Prostate gland (tissue), 2 donors: ENCODE results near the gene SH2D1A. TPM values are rescaled to one million over a fixed set of nuclear protein-coding genes. Genes with fewer than 3 reads are reported as not detected.

Experiments used
- DNase-seq: peaks from one replicate; pipeline ENCODE4 v3.0.0-alpha.2; 2019; ENCODE audit warnings: low spot score
- H3K27ac ChIP-seq, 2 donors: fragments of 200-600 bp; sonication (generic); 2 replicates each; pipeline ENCODE4 v1.5.1; 2017 to 2019
- H3K27me3 ChIP-seq: fragments of 200-600 bp; sonication (generic); replicated peaks from 2 replicates; pipeline ENCODE4 v1.5.1; 2019; ENCODE audit not compliant: insufficient read depth
- H3K36me3 ChIP-seq, 2 donors: fragments of 200-600 bp; sonication (generic); 1 replicate in 1 of 2; 2 replicates in 1 of 2; pipeline versions ENCODE4 v1.5.1 to v1.8.1; 2017 to 2019
- H3K4me1 ChIP-seq: fragments of 200-600 bp; sonication (generic); replicated peaks from 2 replicates; pipeline ENCODE4 v1.5.1; 2019
- H3K4me3 ChIP-seq, 2 donors: fragments of 200-600 bp; sonication (generic); 2 replicates each; pipeline ENCODE4 v1.5.1; 2017 to 2019
- H3K9me3 ChIP-seq: fragments of 200-600 bp; sonication (generic); 2 replicates; pipeline ENCODE4 v1.5.1; 2017
- POLR2A ChIP-seq: fragments of 450-650 bp; IDR thresholded peaks from one replicate; pipeline ENCODE4 v1.6.1; 2016; ENCODE audit warnings: antibody characterized with exemption, mild to moderate bottlenecking
- POLR2AphosphoS5 ChIP-seq: sonication (generic); formaldehyde crosslinking; IDR thresholded peaks from one replicate; pipeline ENCODE4 v1.6.1; 2017; ENCODE audit warnings: antibody characterized with exemption
- WGBS: methylation state at CpG from one replicate; pipeline ENCODE4 v1.1.5; 2018; 5-methylcytosine and 5-hydroxymethylcytosine counted together
- intact Hi-C: fragments of 100-400 bp; cut with DNase I; formaldehyde crosslinking; loops from one replicate; pipeline ENCODE4 v1.14.2; 2022
- total RNA-seq, 2 donors: library from RNA; depleted of rRNA; stranded (reverse); fragments of >200 nt; gene quantifications; one replicate each; pipeline ENCODE4 v1.1.0, GENCODE V29; 2016
- TF ChIP-seq, protein P1 (sequence below), 4 experiments: fragments of 200-600 bp in 2 of 4; fragments of 450-650 bp in 2 of 4; sonication (generic) in 2 of 4; IDR thresholded peaks; 1 replicate in 3 of 4; 2 replicates in 1 of 4; pipeline ENCODE4 v1.5.1; 2016 to 2019; ENCODE audit warnings: antibody characterized with exemption in 4 of 4, mild to moderate bottlenecking in 2 of 4, moderate library complexity in 2 of 4

Gene SH2D1A
- total RNA-seq, 2 donors from 2014 or later: 0.09 TPM; not detected in 1

DNA sequence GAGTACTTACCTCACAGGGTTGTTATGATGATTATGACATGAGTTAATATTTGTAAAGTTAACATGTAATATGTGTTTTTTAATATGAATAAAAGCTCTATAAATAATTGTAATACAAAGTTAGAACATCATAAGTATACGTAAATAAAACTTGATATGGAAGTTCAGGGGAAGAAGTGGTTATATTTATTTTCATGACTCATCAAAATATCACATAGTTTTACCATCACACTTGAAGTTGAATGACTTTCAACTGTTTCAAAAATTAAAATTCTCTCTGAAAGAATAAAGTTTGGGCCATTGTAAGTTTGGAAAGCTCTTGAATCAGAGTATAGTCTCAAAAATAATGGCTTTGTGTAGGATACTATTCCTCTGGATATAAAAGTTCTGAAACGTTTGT, 8.3 kb downstream of the SH2D1A start:
- TF ChIP-seq POLR2AphosphoS5 (no peak), POLR2A (no peak)
- TF ChIP-seq, protein P1, sequence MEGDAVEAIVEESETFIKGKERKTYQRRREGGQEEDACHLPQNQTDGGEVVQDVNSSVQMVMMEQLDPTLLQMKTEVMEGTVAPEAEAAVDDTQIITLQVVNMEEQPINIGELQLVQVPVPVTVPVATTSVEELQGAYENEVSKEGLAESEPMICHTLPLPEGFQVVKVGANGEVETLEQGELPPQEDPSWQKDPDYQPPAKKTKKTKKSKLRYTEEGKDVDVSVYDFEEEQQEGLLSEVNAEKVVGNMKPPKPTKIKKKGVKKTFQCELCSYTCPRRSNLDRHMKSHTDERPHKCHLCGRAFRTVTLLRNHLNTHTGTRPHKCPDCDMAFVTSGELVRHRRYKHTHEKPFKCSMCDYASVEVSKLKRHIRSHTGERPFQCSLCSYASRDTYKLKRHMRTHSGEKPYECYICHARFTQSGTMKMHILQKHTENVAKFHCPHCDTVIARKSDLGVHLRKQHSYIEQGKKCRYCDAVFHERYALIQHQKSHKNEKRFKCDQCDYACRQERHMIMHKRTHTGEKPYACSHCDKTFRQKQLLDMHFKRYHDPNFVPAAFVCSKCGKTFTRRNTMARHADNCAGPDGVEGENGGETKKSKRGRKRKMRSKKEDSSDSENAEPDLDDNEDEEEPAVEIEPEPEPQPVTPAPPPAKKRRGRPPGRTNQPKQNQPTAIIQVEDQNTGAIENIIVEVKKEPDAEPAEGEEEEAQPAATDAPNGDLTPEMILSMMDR (IDR thresholded peaks at IDR 0.05): no peak
- intact Hi-C loops: no loop called here
- Histone ChIP-seq H3K27ac (no peak overlapping the region), H3K36me3 (no peaks in the 10 kb centered on the region), H3K4me1 (no peaks in the 10 kb centered on the region), H3K9me3 (no peaks in the 10 kb centered on the region), H3K4me3 (no peak overlapping the region), H3K27me3 (no peaks in the 10 kb centered on the region)
- WGBS: 69% methylated on average over 2 of the region's 2 CpGs
- no peak for DNase-seq

DNA sequence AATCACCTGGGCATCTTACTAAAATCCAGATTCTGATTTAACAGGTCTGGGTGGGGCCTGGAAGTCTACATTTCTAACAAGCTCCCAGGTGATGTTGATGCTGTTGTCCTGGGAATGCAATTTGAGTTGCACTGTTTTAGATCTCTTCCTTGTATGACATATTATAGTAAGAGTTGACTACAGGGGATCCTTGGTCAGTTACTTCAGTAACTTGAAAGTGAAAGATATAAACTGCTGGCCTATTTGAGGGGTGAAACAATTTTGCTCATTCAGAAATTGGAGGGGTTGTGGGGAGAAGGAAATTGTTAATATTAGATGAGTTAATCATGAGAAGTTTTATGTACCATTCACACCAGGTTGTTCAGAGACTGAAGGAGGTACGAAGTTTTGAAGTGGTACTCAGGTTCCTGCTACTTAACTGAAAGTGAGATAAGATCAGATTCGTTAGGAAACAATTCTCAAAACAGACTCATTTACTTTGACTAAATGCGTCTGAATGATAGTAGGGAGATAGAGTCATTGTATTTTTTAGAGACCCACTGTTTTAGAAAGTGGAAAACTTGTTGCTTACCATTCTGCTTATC, 12.5 kb downstream of the SH2D1A start:
- H3K4me3 ChIP-seq: no peak overlapping the region
- no peaks in the 10 kb centered on the region for H3K36me3 ChIP-seq
- no peaks in the 10 kb centered on the region for H3K27me3 ChIP-seq
- WGBS: 74% methylated on average over 3 of the region's 3 CpGs
- no peak overlapping the region for H3K27ac ChIP-seq
- H3K9me3 ChIP-seq: no peaks in the 10 kb centered on the region
- intact Hi-C loops: no loop called here
- no peaks in the 10 kb centered on the region for H3K4me1 ChIP-seq
- DNase-seq: no peak
- TF ChIP-seq, protein P1 (IDR thresholded peaks at IDR 0.05): no peak
- TF ChIP-seq POLR2AphosphoS5: no peak
- TF ChIP-seq POLR2A: no peak

DNA sequence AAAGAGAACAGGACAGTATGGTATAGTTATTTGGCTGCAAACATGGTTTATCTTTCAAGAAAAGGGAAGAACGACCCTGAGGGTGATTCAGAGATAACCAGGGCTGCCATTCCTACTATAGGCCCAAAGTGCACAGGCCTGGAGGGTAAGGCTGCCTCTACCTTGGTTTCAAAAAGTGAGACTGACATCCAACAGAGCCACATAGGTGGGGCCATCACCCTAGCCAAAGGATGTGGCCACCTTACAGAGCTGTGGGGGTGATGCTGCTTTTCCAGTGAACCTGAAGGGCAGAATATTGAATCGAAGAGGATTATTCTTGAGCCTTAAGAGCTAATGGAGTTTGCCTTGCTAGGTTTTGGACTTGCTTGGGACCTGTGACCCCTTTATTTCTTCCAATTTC, 15.7 kb downstream of the SH2D1A start:
- Histone ChIP-seq H3K36me3 (no peaks in the 10 kb centered on the region), H3K9me3 (no peaks in the 10 kb centered on the region), H3K27me3 (no peaks in the 10 kb centered on the region), H3K27ac (no peak overlapping the region), H3K4me1 (no peaks in the 10 kb centered on the region), H3K4me3 (no peak overlapping the region)
- no peak for TF ChIP-seq POLR2AphosphoS5
- TF ChIP-seq POLR2A: no peak
- TF ChIP-seq, protein P1 (IDR thresholded peaks at IDR 0.05): no peak
- no peak for DNase-seq
- intact Hi-C loops: no loop called here
- 80% methylated on average over 2 of the region's 2 CpGs for WGBS

DNA sequence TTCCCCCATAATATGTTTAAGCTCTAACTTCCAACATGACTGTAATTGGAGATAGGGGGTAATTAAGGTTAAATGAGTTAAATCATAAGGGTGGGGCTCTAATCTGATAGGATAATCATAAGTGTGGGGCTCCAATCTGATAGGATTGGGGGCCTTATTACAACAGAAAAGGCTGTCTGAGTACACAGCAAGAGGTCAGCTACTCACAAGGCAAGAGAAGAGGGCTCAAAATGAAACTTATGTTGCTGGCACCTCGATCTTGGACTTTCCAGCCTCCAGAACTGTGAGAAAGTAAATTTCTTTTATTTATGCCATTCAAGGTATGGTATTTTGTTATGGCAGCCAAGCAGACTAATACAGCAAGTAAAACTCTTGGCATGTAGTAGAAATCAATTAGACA, 16.4 kb downstream of the SH2D1A start:
- intact Hi-C loops: no loop called here
- no peak for TF ChIP-seq POLR2AphosphoS5
- TF ChIP-seq, protein P1 (IDR thresholded peaks at IDR 0.05): no peak
- TF ChIP-seq POLR2A: no peak
- Histone ChIP-seq H3K4me3 (no peak overlapping the region), H3K27ac (no peak overlapping the region), H3K36me3 (no peaks in the 10 kb centered on the region), H3K27me3 (no peaks in the 10 kb centered on the region), H3K9me3 (no peaks in the 10 kb centered on the region), H3K4me1 (no peaks in the 10 kb centered on the region)
- 100% methylated on average over 1 of the region's 1 CpG for WGBS
- no peak for DNase-seq

DNA sequence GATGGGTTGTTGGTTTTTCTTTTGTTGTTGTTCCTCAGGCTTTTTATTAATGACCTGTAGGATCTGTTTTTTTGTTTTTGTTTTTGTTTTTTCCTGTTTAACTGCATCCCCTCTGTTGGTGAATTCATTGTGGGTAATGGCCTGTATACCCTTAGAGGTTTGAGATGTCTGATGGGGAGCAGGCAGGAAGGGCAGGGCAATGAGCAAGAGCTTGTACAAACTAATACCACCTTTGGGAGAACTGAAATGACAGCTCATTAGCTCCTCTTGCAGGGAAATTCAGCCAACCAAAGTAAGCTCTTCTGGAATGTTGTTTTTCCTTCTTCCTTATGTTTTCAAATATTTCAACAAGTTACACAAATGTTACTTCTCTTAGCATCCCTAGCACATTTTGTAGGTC, 23.4 kb downstream of the SH2D1A start:
- intact Hi-C loops: no loop called here
- DNase-seq: no peak
- Histone ChIP-seq H3K36me3 (no peaks in the 10 kb centered on the region), H3K27ac (no peak overlapping the region), H3K4me1 (no peaks in the 10 kb centered on the region), H3K4me3 (no peak overlapping the region), H3K27me3 (no peaks in the 10 kb centered on the region), H3K9me3 (no peaks in the 10 kb centered on the region)
- TF ChIP-seq, protein P1 (IDR thresholded peaks at IDR 0.05): no peak
- TF ChIP-seq POLR2AphosphoS5 (no peak), POLR2A (no peak)
